SU-DHL-6 (cell line): Measurements from ENCODE around the gene HSD17B4.

Experiments used
- CTCF ChIP-seq: fragments of 200-600 bp; sonication (generic); IDR thresholded peaks from one replicate; pipeline ENCODE4 v1.5.1; 2017; ENCODE audit warnings: antibody characterized with exemption, mild to moderate bottlenecking, low read length, moderate library complexity; ENCODE audit not compliant: insufficient read depth, poor library complexity, severe bottlenecking
- EZH2phosphoT487 ChIP-seq: fragments of 200-600 bp; sonication (generic), shearing (Covaris generic); conservative IDR thresholded peaks from 2 replicates; pipeline ENCODE4 v1.6.1; 2018; ENCODE audit warnings: mild to moderate bottlenecking, antibody characterized with exemption, low read length, moderate library complexity, mixed read lengths

DNA sequence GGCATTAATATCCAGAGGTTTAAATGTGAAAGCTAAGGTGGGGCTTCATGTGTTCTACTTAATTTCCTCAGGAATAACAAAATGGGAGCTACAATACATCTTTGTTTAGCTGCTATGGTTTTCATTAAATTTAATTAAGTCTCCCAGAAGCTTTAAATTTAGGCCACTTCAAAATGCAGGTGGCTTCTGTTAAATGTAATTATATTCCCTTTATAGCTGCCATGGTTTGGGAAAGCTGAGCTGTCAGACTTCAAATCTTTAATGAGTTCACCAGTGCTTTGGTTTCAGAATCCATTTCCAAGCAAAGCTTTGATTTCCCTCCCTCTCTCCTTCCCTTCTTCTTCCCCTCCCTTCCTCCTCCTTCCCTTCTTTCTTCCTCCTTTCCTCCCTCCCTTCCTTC, 118.6 kb downstream of the HSD17B4 start:
- TF ChIP-seq CTCF (no peak), EZH2phosphoT487 (no peak)
